Vagina (tissue), 2 donors: ENCODE measurements around the gene RACGAP1.
A peak's percentile ranks its signal among the peaks of the same experiment; 100 is the strongest.

Experiments used
- POLR2A ChIP-seq, 2 donors: fragments of 450-650 bp; IDR thresholded peaks; one replicate each; pipeline ENCODE4 v1.6.1; 2017; ENCODE audit warnings: antibody characterized with exemption in 2 of 2, mild to moderate bottlenecking in 2 of 2, moderate library complexity in 2 of 2
- POLR2AphosphoS5 ChIP-seq, 2 donors: sonication (generic); formaldehyde crosslinking; IDR thresholded peaks; one replicate each; pipeline ENCODE4 v1.9.0; 2017; ENCODE audit warnings: antibody characterized with exemption in 2 of 2, mild to moderate bottlenecking in 2 of 2, low read depth in 1 of 2; ENCODE audit not compliant: insufficient read depth in 1 of 2
- TF ChIP-seq, protein P1 (sequence below), 3 experiments: fragments of 450-650 bp in 2 of 3; fragments of 200-600 bp in 1 of 3; sonication (generic) in 1 of 3; IDR thresholded peaks; one replicate each; pipeline ENCODE4 v1.5.1; 2017 to 2019; ENCODE audit warnings: antibody characterized with exemption in 3 of 3, mild to moderate bottlenecking in 2 of 3, moderate library complexity in 2 of 3

DNA sequence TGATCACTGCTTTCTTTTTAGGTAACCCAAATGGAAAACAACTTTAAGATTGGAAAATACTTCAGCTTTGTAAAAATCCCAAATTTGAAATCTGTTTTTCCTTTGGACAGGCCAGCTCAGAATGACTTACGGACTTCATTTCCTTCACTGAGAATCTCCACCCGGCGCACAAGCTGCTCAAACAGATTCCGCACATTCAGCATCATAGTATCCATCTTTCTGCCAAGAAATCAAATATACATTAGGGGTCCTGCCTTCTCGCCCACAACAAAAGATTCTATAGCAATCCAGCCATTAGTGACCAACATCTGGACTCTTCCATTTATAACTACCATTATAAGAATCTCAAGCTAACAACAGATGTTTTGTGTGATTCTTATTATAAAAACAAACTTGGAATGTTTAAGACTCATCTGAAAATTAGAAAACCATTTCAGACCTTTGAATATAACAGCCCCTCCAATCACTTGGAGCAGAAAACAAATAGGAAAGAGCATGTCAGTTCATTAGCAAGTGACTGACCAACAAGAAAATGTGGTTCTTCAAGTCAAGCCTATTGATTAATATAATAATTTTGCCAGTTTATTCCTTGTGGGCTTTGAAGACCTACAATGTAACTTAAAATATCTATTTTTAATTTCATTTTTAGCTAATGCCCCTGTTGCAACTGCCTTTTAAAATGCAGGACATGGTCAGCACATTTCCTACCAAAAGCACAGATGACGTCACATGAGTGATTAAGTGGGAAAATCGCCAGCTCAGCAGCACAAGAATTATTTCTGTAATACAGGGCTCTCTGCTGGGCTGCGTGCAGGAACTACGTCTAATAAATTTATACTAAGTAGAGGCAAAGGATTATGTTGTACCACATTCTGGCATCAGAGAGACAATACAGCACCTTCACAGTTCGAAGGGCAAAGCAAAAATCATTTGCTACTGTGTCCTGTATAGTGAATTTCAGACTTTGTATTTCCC is 8.5 kb downstream of the RACGAP1 start:
- TF ChIP-seq, protein P1, sequence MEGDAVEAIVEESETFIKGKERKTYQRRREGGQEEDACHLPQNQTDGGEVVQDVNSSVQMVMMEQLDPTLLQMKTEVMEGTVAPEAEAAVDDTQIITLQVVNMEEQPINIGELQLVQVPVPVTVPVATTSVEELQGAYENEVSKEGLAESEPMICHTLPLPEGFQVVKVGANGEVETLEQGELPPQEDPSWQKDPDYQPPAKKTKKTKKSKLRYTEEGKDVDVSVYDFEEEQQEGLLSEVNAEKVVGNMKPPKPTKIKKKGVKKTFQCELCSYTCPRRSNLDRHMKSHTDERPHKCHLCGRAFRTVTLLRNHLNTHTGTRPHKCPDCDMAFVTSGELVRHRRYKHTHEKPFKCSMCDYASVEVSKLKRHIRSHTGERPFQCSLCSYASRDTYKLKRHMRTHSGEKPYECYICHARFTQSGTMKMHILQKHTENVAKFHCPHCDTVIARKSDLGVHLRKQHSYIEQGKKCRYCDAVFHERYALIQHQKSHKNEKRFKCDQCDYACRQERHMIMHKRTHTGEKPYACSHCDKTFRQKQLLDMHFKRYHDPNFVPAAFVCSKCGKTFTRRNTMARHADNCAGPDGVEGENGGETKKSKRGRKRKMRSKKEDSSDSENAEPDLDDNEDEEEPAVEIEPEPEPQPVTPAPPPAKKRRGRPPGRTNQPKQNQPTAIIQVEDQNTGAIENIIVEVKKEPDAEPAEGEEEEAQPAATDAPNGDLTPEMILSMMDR (IDR thresholded peaks at IDR 0.05), result no peak
- TF ChIP-seq POLR2A (IDR thresholded peaks at IDR 0.05), result no peak
- TF ChIP-seq POLR2AphosphoS5 (IDR thresholded peaks at IDR 0.05; ENCODE audit: insufficient read depth in 1 of 2, low read depth in 1 of 2), result peak in 1 of 2 donors; percentile 31
